ENCODE results near the gene PCNX2.

- TF ChIP-seq CTCF (conservative IDR thresholded peaks at IDR 0.05; ENCODE audit: low read depth in 2 of 2) (no peak), ZNF462 (CRISPR knock-in tag; IDR thresholded peaks at IDR 0.05) (no peak), STAT1 (IDR thresholded peaks at IDR 0.05; ENCODE audit: unreplicated experiment) (no peak), EZH2 (IDR thresholded peaks at IDR 0.05; ENCODE audit: low read depth, unreplicated experiment) (no peak), CREB1 (CRISPR knock-in tag; IDR thresholded peaks at IDR 0.05; ENCODE audit: low read depth) (no peak)
Observed at GRCh38 chr1:232968965-232969364, 326.6 kb downstream of the PCNX2 start.
